Measurements from ENCODE around the gene IGF2BP2.

Gene IGF2BP2

GRCh38 chr3:185659942-185660921 lies 164.6 kb downstream of the IGF2BP2 start:
- Histone ChIP-seq H3K27me3 (ENCODE audit: control insufficient read depth in 1 of 2, insufficient read depth in 2 of 2, low read length in 2 of 2) (no peaks in the 10 kb centered on the region), H3K9ac (ENCODE audit: low read length in 2 of 2) (no peak overlapping the region), H3K4me1 (ENCODE audit: control insufficient read depth, insufficient read depth, low read length) (peaks cover 17% of the 10 kb centered on the region), H3K36me3 (ENCODE audit: control insufficient read depth in 2 of 2, insufficient read depth in 2 of 2, low read length in 2 of 2) (no peaks in the 10 kb centered on the region), H3K9me3 (ENCODE audit: control insufficient read depth in 2 of 2, low read length in 2 of 2) (no peaks in the 10 kb centered on the region), H3K27ac (ENCODE audit: low read length) (no peak overlapping the region), H3K4me3 (ENCODE audit: low read length in 2 of 2) (peak overlapping the region in 1 of 2 donors; percentile 35)

- Histone ChIP-seq H3K27ac (ENCODE audit: low read length) (peak overlapping the region; percentile 2), H3K9ac (ENCODE audit: low read length in 2 of 2) (no peak overlapping the region), H3K36me3 (ENCODE audit: control insufficient read depth in 2 of 2, insufficient read depth in 2 of 2, low read length in 2 of 2) (no peaks in the 10 kb centered on the region), H3K27me3 (ENCODE audit: control insufficient read depth in 1 of 2, insufficient read depth in 2 of 2, low read length in 2 of 2) (no peaks in the 10 kb centered on the region), H3K4me1 (ENCODE audit: control insufficient read depth, insufficient read depth, low read length) (peaks cover 17% of the 10 kb centered on the region), H3K9me3 (ENCODE audit: control insufficient read depth in 2 of 2, low read length in 2 of 2) (no peaks in the 10 kb centered on the region), H3K4me3 (ENCODE audit: low read length in 2 of 2) (no peak overlapping the region)
Observed at GRCh38 chr3:185658943-185659342, 165.9 kb downstream of the IGF2BP2 start.

GRCh38 chr3:185658504-185658912 lies 166.3 kb downstream of the IGF2BP2 start:
- H3K9ac ChIP-seq (ENCODE audit: low read length in 2 of 2): no peak overlapping the region
- peaks cover 17% of the 10 kb centered on the region for H3K4me1 ChIP-seq (ENCODE audit: control insufficient read depth, insufficient read depth, low read length)
- no peaks in the 10 kb centered on the region for H3K27me3 ChIP-seq (ENCODE audit: control insufficient read depth in 1 of 2, insufficient read depth in 2 of 2, low read length in 2 of 2)
- no peaks in the 10 kb centered on the region for H3K36me3 ChIP-seq (ENCODE audit: control insufficient read depth in 2 of 2, insufficient read depth in 2 of 2, low read length in 2 of 2)
- H3K4me3 ChIP-seq (ENCODE audit: low read length in 2 of 2): no peak overlapping the region
- H3K9me3 ChIP-seq (ENCODE audit: control insufficient read depth in 2 of 2, low read length in 2 of 2): no peaks in the 10 kb centered on the region
- peak overlapping the region; percentile 2 for H3K27ac ChIP-seq (ENCODE audit: low read length)

- Histone ChIP-seq H3K36me3 (ENCODE audit: control insufficient read depth in 2 of 2, insufficient read depth in 2 of 2, low read length in 2 of 2) (no peaks in the 10 kb centered on the region), H3K4me1 (ENCODE audit: control insufficient read depth, insufficient read depth, low read length) (peaks cover 17% of the 10 kb centered on the region), H3K9ac (ENCODE audit: low read length in 2 of 2) (no peak overlapping the region), H3K27ac (ENCODE audit: low read length) (no peak overlapping the region), H3K9me3 (ENCODE audit: control insufficient read depth in 2 of 2, low read length in 2 of 2) (no peaks in the 10 kb centered on the region), H3K27me3 (ENCODE audit: control insufficient read depth in 1 of 2, insufficient read depth in 2 of 2, low read length in 2 of 2) (no peaks in the 10 kb centered on the region), H3K4me3 (ENCODE audit: low read length in 2 of 2) (no peak overlapping the region)
Observed at GRCh38 chr3:185657691-185658503, 166.9 kb downstream of the IGF2BP2 start.

- Histone ChIP-seq H3K27ac (ENCODE audit: low read length) (peak overlapping the region; percentile 18), H3K36me3 (ENCODE audit: control insufficient read depth in 2 of 2, insufficient read depth in 2 of 2, low read length in 2 of 2) (no peaks in the 10 kb centered on the region), H3K4me3 (ENCODE audit: low read length in 2 of 2) (no peak overlapping the region), H3K27me3 (ENCODE audit: control insufficient read depth in 1 of 2, insufficient read depth in 2 of 2, low read length in 2 of 2) (no peaks in the 10 kb centered on the region), H3K4me1 (ENCODE audit: control insufficient read depth, insufficient read depth, low read length) (peaks cover 17% of the 10 kb centered on the region), H3K9me3 (ENCODE audit: control insufficient read depth in 2 of 2, low read length in 2 of 2) (no peaks in the 10 kb centered on the region), H3K9ac (ENCODE audit: low read length in 2 of 2) (no peak overlapping the region)
Observed at GRCh38 chr3:185657211-185657610, 167.6 kb downstream of the IGF2BP2 start.

GRCh38 chr3:185656321-185656840 lies 168.5 kb downstream of the IGF2BP2 start:
- Histone ChIP-seq H3K27me3 (ENCODE audit: control insufficient read depth in 1 of 2, insufficient read depth in 2 of 2, low read length in 2 of 2) (no peaks in the 10 kb centered on the region), H3K4me3 (ENCODE audit: low read length in 2 of 2) (peak overlapping the region in 1 of 2 donors; percentile 8), H3K9me3 (ENCODE audit: control insufficient read depth in 2 of 2, low read length in 2 of 2) (no peaks in the 10 kb centered on the region), H3K27ac (ENCODE audit: low read length) (peak overlapping the region; percentile 18), H3K4me1 (ENCODE audit: control insufficient read depth, insufficient read depth, low read length) (peaks cover 17% of the 10 kb centered on the region), H3K36me3 (ENCODE audit: control insufficient read depth in 2 of 2, insufficient read depth in 2 of 2, low read length in 2 of 2) (no peaks in the 10 kb centered on the region), H3K9ac (ENCODE audit: low read length in 2 of 2) (no peak overlapping the region)

GRCh38 chr3:185655426-185656320 lies 169.2 kb downstream of the IGF2BP2 start:
- no peaks in the 10 kb centered on the region for H3K36me3 ChIP-seq (ENCODE audit: control insufficient read depth in 2 of 2, insufficient read depth in 2 of 2, low read length in 2 of 2)
- no peaks in the 10 kb centered on the region for H3K27me3 ChIP-seq (ENCODE audit: control insufficient read depth in 1 of 2, insufficient read depth in 2 of 2, low read length in 2 of 2)
- H3K4me3 ChIP-seq (ENCODE audit: low read length in 2 of 2): no peak overlapping the region
- H3K9ac ChIP-seq (ENCODE audit: low read length in 2 of 2): no peak overlapping the region
- peaks cover 17% of the 10 kb centered on the region for H3K4me1 ChIP-seq (ENCODE audit: control insufficient read depth, insufficient read depth, low read length)
- H3K9me3 ChIP-seq (ENCODE audit: control insufficient read depth in 2 of 2, low read length in 2 of 2): no peaks in the 10 kb centered on the region
- peak overlapping the region; percentile 18 for H3K27ac ChIP-seq (ENCODE audit: low read length)

- H3K4me1 ChIP-seq (ENCODE audit: control insufficient read depth, insufficient read depth, low read length): peaks cover 14% of the 10 kb centered on the region
- no peak overlapping the region for H3K9ac ChIP-seq (ENCODE audit: low read length in 2 of 2)
- no peaks in the 10 kb centered on the region for H3K27me3 ChIP-seq (ENCODE audit: control insufficient read depth in 1 of 2, insufficient read depth in 2 of 2, low read length in 2 of 2)
- H3K4me3 ChIP-seq (ENCODE audit: low read length in 2 of 2): no peak overlapping the region
- no peak overlapping the region for H3K27ac ChIP-seq (ENCODE audit: low read length)
- no peaks in the 10 kb centered on the region for H3K9me3 ChIP-seq (ENCODE audit: control insufficient read depth in 2 of 2, low read length in 2 of 2)
- H3K36me3 ChIP-seq (ENCODE audit: control insufficient read depth in 2 of 2, insufficient read depth in 2 of 2, low read length in 2 of 2): no peaks in the 10 kb centered on the region
Observed at GRCh38 chr3:185654758-185655145, 170.1 kb downstream of the IGF2BP2 start.

- Histone ChIP-seq H3K9ac (ENCODE audit: low read length in 2 of 2) (no peak overlapping the region), H3K27ac (ENCODE audit: low read length) (no peak overlapping the region), H3K27me3 (ENCODE audit: control insufficient read depth in 1 of 2, insufficient read depth in 2 of 2, low read length in 2 of 2) (no peaks in the 10 kb centered on the region), H3K4me1 (ENCODE audit: control insufficient read depth, insufficient read depth, low read length) (peaks cover 14% of the 10 kb centered on the region), H3K36me3 (ENCODE audit: control insufficient read depth in 2 of 2, insufficient read depth in 2 of 2, low read length in 2 of 2) (no peaks in the 10 kb centered on the region), H3K4me3 (ENCODE audit: low read length in 2 of 2) (no peak overlapping the region), H3K9me3 (ENCODE audit: control insufficient read depth in 2 of 2, low read length in 2 of 2) (no peaks in the 10 kb centered on the region)
Observed at GRCh38 chr3:185653949-185654757, 170.7 kb downstream of the IGF2BP2 start.
